HL-60/S4 treated with phorbol 12-myristate 13-acetate at 8.2 ng/mL for 4 days and 3 days (cell line): Measurements from ENCODE around the gene SPINK14.

ENCODE experiments used
- in situ Hi-C: fragments of 300-500 bp; cut with MboI; formaldehyde crosslinking; loops from 2 replicates; pipeline ENCODE4 v1.15.0; 2022; ENCODE audit warnings: low sequenced_read_pairs

The SPINK14 gene

DNA sequence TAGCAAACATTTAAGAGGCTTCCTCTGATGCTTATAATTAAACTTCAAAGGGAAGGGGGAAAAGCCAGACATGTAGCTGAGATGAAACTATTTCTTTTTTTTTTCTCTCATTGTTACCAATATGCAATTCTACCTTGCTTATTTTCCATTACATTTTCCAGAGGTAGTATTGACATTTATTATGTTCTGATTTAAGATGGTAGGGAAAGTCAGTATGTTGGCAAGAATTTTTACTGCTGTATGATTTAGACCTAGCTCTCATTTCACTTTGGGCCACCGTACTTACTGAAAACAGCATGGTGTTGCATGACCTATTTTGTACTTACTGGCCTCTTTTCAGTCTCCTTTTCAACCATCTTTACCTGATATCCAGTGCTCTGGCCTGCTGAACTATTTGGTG, 24.9 kb downstream of the SPINK14 start:
- in situ Hi-C loops = no loop called here

GRCh38 chr5:148201151-148201550, 32.8 kb downstream of the SPINK14 start:
- in situ Hi-C loops = no loop called here

GRCh38 chr5:148202531-148203203, 34.3 kb downstream of the SPINK14 start, which contains the start of gene SPINK6:
Gene SPINK6, plus strand, starts transcription at chr5:148203042. Its CDS starts 55 bp downstream, at chr5:148203097.
- in situ Hi-C loops = no loop called here

GRCh38 chr5:148205044-148205806, 36.9 kb downstream of the SPINK14 start:
- in situ Hi-C loops = no loop called here

- in situ Hi-C loops = no loop called here
These were observed 37.5 kb downstream of the SPINK14 start for GRCh38 chr5:148205865-148206264.

DNA sequence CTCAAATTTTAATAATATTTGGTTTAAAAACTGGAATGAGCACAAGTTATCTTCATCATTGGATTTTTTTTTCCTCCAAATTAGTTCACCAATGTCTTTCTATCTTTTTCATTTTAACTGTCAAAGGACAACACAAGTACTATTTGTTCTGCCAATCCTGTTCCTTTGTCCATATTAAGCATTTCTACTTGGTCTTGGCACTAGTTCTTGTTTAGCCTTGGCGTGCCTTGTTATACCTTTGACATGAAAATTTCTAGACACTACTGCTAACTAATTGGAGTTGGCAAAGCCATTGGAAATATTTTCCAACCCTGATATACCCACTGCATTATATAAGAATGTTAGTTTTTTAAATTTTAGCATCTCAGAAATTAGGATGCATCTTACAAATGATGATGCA, 38.3 kb downstream of the SPINK14 start:
- in situ Hi-C loops = no loop called here

DNA sequence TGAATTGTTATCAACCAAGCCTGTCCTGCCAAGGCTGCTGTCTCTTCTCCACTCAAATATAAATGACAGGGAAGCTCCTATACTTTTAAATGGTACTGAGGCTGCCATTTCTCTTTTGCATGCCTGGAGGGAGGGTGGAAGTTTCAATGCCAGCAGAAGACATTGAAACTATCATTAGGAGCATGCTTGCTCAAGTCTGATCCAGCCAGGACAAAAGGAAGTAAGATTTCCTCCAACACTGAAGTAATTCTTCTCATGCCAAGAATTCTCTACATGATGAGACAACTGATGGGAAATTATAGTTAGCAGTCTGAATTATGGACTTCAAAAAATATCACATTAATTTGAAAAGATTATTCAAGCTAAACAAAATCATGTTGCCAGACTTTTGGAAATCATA, 39.9 kb downstream of the SPINK14 start:
- in situ Hi-C loops = no loop called here

DNA sequence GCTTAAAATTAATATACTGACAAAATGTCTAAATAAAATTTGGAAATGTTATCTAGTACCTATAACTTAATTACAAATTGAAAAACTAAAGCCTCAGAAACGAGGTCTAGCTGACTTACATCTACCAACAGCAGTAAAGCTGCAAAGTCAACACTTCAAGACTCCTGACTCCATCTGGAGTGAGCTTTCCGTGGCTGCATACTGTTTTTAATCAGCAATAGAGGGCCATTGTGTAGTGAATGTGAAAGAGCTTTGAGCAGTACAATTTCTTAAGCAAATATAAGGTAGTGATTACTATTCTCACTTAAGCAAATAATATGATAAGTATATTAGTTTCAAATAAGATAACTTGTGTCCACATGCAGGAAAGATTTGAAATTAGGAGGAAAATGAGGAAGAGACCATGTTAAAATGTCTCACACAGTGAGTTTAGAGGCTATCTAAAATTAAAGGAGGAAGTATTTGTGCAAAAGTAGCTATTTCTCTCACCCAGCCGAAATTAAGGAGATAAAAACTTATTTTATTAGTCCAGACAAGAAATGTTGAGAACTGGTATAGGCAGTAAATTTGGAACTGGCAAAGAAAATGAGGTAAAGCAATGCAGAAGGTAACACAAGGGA, 40.9 kb downstream of the SPINK14 start:
- in situ Hi-C loops = no loop called here

GRCh38 chr5:148214665-148215185, 46.4 kb downstream of the SPINK14 start:
- in situ Hi-C loops = no loop called here

- in situ Hi-C loops = no loop called here
These were observed 53.2 kb downstream of the SPINK14 start for GRCh38 chr5:148221508-148221907.

DNA sequence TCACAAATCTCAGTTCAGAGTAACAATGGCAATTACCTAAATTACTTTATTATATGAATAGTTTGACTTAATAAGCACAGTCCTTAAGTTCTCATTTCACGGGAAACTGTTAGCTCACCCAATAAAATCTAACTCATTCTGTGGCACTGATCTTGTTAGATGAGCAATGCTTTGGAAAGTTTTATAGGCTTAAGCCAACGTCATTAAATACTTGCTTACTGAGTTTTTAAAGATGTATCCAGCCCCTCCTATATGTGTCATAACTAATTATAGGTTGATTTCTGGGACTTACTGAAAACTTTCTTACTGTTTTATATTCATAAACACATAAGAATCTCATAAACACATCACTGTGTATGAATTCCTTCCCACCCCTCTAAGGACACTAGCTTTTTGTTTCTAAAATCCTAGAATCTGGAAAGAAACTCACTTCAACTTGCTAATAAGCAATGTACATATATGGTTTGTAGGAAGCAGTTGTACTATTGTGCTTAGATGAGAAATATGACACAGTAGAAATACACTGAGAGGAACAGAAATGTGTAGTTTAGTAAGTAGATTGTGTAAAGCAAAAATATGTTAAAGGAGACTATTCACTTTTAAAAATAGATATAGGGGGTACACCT, 55.9 kb downstream of the SPINK14 start:
- in situ Hi-C loops = no loop called here
